B cell (primary cell): ENCODE data around the gene FNDC3A.

ENCODE experiments used
- CTCF ChIP-seq: fragments of 200-600 bp; IDR thresholded peaks from one replicate; pipeline ENCODE4 v1.8.0; 2022; ENCODE audit warnings: antibody characterized with exemption, mild to moderate bottlenecking
- EZH2 ChIP-seq: IDR thresholded peaks from 2 replicates; pipeline ENCODE4 v1.6.1; 2012; ENCODE audit warnings: borderline replicate concordance, low read depth, mild to moderate bottlenecking, moderate library complexity, low read length; ENCODE audit not compliant: insufficient read depth, poor library complexity, severe bottlenecking

GRCh38 chr13:49052813-49053212 is 77.1 kb downstream of the FNDC3A start:
- TF ChIP-seq CTCF (no peak), EZH2 (no peak)
